HepG2 (cell line): ENCODE measurements around the gene GDF2. TPM values are rescaled to one million over a fixed set of nuclear protein-coding genes. Genes with fewer than 3 reads are reported as not detected.

Experiments
- ZNF614 ChIP-seq: IDR thresholded peaks from 2 replicates; pipeline ENCODE4 v1.6.1; 2018; ENCODE audit warnings: missing biosample characterization, missing genetic modification reagents, inconsistent platforms, borderline replicate concordance
- polyA plus RNA-seq, 8 experiments: library from polyadenylated mRNA; depleted of rRNA in 3 of 8; stranded (reverse) in 7 of 8; unstranded in 1 of 8; fragments of >200 nt; fragmentation: Illumina TruSeq in 4 of 8; extraction: Trizol in 4 of 8; gene quantifications; 2 replicates each; pipeline versions ENCODE4 v1.2.1 to v1.2.3, GENCODE V29; 2011 to 2016; ENCODE audit warnings: low read depth in 4 of 8, missing spikeins in 1 of 8, mixed read lengths in 1 of 8; ENCODE audit not compliant: insufficient read depth in 1 of 8
- total RNA-seq, 5 experiments: library from RNA; depleted of rRNA; stranded (reverse); fragments of >200 nt; fragmentation: Illumina TruSeq; extraction: Trizol; gene quantifications; 2 replicates each; pipeline ENCODE4 v1.2.3, GENCODE V29; 2016; ENCODE audit warnings: low read depth in 1 of 5
- TF ChIP-seq, protein P1 (sequence below): sonication (generic); formaldehyde crosslinking; IDR thresholded peaks from 2 replicates; pipeline ENCODE4 v1.5.1; 2020; ENCODE audit warnings: mild to moderate bottlenecking, missing genetic modification reagents, borderline replicate concordance
- TF ChIP-seq, protein P2 (sequence below): IDR thresholded peaks from 2 replicates; pipeline ENCODE4 v1.6.1; 2016; ENCODE audit warnings: low read depth, borderline replicate concordance
- TF ChIP-seq, protein P3 (sequence below): sonication (generic); formaldehyde crosslinking; IDR thresholded peaks from 2 replicates; pipeline ENCODE4 v1.4.0; 2020; ENCODE audit warnings: missing genetic modification reagents, low read depth, mild to moderate bottlenecking, borderline replicate concordance

GDF2 gene
- total and polyA plus RNA-seq, 2 of the 13 experiments (the other 11 are each of a cell fraction or from before 2014, with no cell fraction given) = not detected

DNA sequence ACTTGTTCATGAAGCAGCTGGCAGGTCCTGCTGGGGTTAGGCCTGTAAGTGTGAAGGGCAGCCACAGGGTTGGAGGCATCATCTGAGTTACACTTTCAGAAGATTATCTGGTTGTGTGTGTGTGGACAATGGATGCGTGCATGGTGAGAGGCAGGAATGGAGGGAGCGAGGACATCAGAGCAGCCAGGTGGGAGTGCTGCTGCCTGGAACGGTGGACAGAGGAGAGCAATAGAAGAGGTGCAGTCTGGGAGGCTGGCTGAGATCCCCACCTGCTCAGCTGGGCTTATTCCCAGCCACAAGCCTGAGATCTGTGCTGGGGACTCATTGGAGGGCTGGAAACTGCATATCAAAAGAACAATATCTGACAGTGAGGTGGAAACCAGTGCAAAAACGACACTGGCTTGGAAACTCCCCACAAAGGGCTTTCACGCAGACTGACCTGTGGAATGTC is 44.0 kb downstream of the GDF2 start (continued):
- TF ChIP-seq, protein P1, sequence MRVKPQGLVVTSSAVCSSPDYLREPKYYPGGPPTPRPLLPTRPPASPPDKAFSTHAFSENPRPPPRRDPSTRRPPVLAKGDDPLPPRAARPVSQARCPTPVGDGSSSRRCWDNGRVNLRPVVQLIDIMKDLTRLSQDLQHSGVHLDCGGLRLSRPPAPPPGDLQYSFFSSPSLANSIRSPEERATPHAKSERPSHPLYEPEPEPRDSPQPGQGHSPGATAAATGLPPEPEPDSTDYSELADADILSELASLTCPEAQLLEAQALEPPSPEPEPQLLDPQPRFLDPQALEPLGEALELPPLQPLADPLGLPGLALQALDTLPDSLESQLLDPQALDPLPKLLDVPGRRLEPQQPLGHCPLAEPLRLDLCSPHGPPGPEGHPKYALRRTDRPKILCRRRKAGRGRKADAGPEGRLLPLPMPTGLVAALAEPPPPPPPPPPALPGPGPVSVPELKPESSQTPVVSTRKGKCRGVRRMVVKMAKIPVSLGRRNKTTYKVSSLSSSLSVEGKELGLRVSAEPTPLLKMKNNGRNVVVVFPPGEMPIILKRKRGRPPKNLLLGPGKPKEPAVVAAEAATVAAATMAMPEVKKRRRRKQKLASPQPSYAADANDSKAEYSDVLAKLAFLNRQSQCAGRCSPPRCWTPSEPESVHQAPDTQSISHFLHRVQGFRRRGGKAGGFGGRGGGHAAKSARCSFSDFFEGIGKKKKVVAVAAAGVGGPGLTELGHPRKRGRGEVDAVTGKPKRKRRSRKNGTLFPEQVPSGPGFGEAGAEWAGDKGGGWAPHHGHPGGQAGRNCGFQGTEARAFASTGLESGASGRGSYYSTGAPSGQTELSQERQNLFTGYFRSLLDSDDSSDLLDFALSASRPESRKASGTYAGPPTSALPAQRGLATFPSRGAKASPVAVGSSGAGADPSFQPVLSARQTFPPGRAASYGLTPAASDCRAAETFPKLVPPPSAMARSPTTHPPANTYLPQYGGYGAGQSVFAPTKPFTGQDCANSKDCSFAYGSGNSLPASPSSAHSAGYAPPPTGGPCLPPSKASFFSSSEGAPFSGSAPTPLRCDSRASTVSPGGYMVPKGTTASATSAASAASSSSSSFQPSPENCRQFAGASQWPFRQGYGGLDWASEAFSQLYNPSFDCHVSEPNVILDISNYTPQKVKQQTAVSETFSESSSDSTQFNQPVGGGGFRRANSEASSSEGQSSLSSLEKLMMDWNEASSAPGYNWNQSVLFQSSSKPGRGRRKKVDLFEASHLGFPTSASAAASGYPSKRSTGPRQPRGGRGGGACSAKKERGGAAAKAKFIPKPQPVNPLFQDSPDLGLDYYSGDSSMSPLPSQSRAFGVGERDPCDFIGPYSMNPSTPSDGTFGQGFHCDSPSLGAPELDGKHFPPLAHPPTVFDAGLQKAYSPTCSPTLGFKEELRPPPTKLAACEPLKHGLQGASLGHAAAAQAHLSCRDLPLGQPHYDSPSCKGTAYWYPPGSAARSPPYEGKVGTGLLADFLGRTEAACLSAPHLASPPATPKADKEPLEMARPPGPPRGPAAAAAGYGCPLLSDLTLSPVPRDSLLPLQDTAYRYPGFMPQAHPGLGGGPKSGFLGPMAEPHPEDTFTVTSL = no peak
- TF ChIP-seq ZNF614 = no peak
- TF ChIP-seq, protein P2, sequence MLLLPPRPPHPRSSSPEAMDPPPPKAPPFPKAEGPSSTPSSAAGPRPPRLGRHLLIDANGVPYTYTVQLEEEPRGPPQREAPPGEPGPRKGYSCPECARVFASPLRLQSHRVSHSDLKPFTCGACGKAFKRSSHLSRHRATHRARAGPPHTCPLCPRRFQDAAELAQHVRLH (CRISPR knock-in tag) = no peak
- TF ChIP-seq, protein P3, sequence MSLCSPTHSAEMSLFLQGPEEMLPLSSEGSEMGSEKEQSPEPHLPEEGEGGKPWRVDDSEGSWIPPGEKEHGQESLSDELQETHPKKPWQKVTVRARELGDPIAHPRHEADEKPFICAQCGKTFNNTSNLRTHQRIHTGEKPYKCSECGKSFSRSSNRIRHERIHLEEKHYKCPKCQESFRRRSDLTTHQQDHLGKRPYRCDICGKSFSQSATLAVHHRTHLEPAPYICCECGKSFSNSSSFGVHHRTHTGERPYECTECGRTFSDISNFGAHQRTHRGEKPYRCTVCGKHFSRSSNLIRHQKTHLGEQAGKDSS (CRISPR knock-in tag) = no peak
